Measurements from ENCODE around the gene PUS7.
A peak's percentile ranks its signal among the peaks of the same experiment; 100 is the strongest.

PUS7 gene

DNA sequence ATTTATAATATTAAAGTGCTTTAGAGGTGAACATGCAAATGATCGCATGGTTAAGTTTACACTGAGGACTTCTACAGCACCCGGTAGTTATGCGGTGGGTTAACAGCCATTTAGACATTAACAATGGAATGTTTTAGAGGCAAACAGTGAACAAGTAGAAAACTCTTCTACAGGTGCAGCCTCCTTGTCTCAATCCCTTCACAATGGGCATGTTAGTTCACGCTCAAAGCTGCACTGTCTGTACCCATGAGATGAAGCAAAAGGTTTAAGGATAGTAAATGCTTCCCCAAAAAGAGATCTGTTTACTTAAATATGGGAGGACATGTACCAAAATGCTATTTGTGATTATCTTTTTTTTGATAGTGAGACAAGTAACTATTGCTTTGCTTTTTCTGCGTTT is 25.1 kb downstream of the PUS7 start:
- Histone ChIP-seq H3K27me3 (ENCODE audit: insufficient read depth, low read length) (no peaks in the 10 kb centered on the region), H2AFZ (ENCODE audit: low read length, unreplicated experiment) (no peak overlapping the region), H3K36me3 (ENCODE audit: insufficient read depth, low read length) (peaks cover 4% of the 10 kb centered on the region), H3K27ac (ENCODE audit: low read depth, low read length) (peak overlapping the region; percentile 52; the same call in 1 of the 2 replicates), H3K4me3 (ENCODE audit: low read depth, low read length) (no peak overlapping the region), H3K4me1 (ENCODE audit: control insufficient read depth, insufficient read depth, low read length, unreplicated experiment) (peaks cover 18% of the 10 kb centered on the region), H3K79me2 (ENCODE audit: control insufficient read depth, insufficient read depth, low read length, unreplicated experiment) (no peaks in the 10 kb centered on the region)

DNA sequence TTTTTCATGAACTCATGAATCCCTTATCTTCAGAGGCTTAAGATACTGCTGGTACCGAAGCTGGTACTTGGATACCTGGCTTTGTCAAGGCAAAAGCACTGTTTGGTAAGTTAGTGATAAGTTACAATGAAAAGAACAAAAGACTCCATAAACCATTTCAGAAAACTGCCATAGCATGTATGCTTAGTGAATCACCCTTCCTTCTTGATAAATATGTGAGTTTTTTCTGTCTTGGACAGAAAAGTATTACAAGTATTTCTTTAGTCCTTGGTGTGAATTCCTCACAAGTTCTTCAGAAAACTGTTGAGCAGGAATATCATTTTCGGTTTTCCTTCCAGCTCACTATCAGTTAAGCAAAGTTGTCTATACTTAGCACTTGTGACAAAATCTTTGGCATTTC is 25.6 kb downstream of the PUS7 start:
- Histone ChIP-seq H3K4me3 (ENCODE audit: low read depth, low read length) (peak overlapping the region; percentile 32; the same call in 1 of the 2 replicates), H3K79me2 (ENCODE audit: control insufficient read depth, insufficient read depth, low read length, unreplicated experiment) (no peaks in the 10 kb centered on the region), H3K27ac (ENCODE audit: low read depth, low read length) (peak overlapping the region; percentile 52), H3K36me3 (ENCODE audit: insufficient read depth, low read length) (peaks cover 4% of the 10 kb centered on the region; the same call in 1 of the 2 replicates), H3K27me3 (ENCODE audit: insufficient read depth, low read length) (no peaks in the 10 kb centered on the region), H3K4me1 (ENCODE audit: control insufficient read depth, insufficient read depth, low read length, unreplicated experiment) (peaks cover 18% of the 10 kb centered on the region), H2AFZ (ENCODE audit: low read length, unreplicated experiment) (peak overlapping the region; percentile 67)

DNA sequence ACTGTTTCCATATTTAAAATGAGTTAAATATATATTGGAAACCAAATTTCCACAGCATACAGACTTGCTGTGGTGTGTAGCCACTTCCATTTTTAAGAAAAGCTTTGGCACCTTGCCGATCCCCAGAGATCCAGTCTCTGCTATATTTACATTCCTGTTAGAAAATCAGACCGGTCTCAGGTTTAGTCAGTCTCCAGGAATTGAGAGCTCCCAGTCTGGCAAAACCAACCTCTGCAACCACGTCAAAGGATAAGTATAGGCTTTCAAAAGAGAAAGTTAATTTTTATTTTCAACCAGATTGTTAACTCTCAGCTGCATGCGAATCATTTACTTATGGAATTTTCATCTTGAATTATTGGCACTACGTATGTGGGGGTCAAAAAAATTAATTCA is 28.2 kb downstream of the PUS7 start:
- Histone ChIP-seq H3K27ac (ENCODE audit: low read depth, low read length) (no peak overlapping the region), H3K27me3 (ENCODE audit: insufficient read depth, low read length) (no peaks in the 10 kb centered on the region), H2AFZ (ENCODE audit: low read length, unreplicated experiment) (no peak overlapping the region), H3K4me3 (ENCODE audit: low read depth, low read length) (no peak overlapping the region), H3K36me3 (ENCODE audit: insufficient read depth, low read length) (peaks cover 1% of the 10 kb centered on the region; the same call in 1 of the 2 replicates), H3K79me2 (ENCODE audit: control insufficient read depth, insufficient read depth, low read length, unreplicated experiment) (no peaks in the 10 kb centered on the region), H3K4me1 (ENCODE audit: control insufficient read depth, insufficient read depth, low read length, unreplicated experiment) (peaks cover 23% of the 10 kb centered on the region)

DNA sequence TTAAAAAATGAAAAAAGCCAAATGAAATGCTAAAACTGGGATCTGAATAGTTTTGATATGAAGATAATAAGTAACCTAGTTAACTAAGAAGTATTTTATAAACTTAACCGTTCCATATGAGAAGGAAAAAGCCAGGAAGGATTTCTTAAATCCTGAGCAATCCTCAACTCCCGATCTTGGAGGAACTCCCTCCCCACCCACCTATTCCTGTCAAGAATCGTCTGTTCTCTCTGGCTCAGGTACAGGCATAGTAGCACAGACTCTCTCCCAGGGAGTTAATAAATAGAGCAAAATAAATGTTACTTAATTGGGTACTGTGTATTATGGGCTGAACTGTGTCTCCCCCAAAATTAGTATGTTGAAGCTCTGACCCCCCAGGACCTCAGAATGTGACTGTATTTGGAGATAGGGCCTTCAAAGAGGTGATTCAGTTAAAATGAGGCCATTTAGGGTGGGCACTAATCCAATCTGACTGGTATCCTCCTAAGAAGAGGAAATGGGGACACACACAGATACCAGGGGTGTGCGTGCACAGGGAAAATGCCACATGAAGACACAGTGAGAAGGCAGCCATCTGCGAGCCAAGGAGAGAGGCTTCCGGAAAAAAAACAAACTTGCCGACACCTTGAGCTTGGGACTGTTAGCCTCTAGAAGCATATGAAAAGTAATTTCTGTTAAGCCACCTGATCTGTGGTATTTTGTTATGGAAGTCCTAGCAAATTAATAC is 28.7 kb downstream of the PUS7 start:
- H3K4me3 ChIP-seq (ENCODE audit: low read depth, low read length), result no peak overlapping the region
- H3K36me3 ChIP-seq (ENCODE audit: insufficient read depth, low read length), result no peaks in the 10 kb centered on the region
- H2AFZ ChIP-seq (ENCODE audit: low read length, unreplicated experiment), result no peak overlapping the region
- no peaks in the 10 kb centered on the region for H3K27me3 ChIP-seq (ENCODE audit: insufficient read depth, low read length)
- H3K4me1 ChIP-seq (ENCODE audit: control insufficient read depth, insufficient read depth, low read length, unreplicated experiment), result peaks cover 25% of the 10 kb centered on the region
- no peak overlapping the region for H3K27ac ChIP-seq (ENCODE audit: low read depth, low read length)
- H3K79me2 ChIP-seq (ENCODE audit: control insufficient read depth, insufficient read depth, low read length, unreplicated experiment), result no peaks in the 10 kb centered on the region

DNA sequence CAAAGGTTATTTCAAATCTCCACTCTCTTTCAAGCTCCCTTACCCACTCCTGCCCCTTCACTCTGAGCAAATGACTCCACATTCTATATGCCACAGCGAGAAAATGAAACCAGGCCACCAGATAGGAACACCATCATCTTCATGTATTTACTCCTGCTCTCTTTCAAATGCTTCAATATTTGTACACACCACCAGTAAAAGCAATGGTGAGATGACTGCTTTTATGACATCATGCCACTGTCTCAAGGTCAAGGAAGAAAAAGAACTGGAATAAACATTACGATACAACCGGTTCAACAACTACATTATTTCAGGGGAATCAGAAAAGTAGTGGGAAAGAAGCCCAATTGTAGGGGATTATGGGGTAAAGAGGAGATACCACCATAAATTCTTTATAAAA is 32.7 kb downstream of the PUS7 start:
- Histone ChIP-seq H3K27ac (ENCODE audit: low read depth, low read length) (peak overlapping the region; percentile 32; the same call in 1 of the 2 replicates), H2AFZ (ENCODE audit: low read length, unreplicated experiment) (no peak overlapping the region), H3K4me3 (ENCODE audit: low read depth, low read length) (no peak overlapping the region), H3K4me1 (ENCODE audit: control insufficient read depth, insufficient read depth, low read length, unreplicated experiment) (peaks cover 16% of the 10 kb centered on the region), H3K27me3 (ENCODE audit: insufficient read depth, low read length) (no peaks in the 10 kb centered on the region), H3K79me2 (ENCODE audit: control insufficient read depth, insufficient read depth, low read length, unreplicated experiment) (no peaks in the 10 kb centered on the region), H3K36me3 (ENCODE audit: insufficient read depth, low read length) (no peaks in the 10 kb centered on the region)

DNA sequence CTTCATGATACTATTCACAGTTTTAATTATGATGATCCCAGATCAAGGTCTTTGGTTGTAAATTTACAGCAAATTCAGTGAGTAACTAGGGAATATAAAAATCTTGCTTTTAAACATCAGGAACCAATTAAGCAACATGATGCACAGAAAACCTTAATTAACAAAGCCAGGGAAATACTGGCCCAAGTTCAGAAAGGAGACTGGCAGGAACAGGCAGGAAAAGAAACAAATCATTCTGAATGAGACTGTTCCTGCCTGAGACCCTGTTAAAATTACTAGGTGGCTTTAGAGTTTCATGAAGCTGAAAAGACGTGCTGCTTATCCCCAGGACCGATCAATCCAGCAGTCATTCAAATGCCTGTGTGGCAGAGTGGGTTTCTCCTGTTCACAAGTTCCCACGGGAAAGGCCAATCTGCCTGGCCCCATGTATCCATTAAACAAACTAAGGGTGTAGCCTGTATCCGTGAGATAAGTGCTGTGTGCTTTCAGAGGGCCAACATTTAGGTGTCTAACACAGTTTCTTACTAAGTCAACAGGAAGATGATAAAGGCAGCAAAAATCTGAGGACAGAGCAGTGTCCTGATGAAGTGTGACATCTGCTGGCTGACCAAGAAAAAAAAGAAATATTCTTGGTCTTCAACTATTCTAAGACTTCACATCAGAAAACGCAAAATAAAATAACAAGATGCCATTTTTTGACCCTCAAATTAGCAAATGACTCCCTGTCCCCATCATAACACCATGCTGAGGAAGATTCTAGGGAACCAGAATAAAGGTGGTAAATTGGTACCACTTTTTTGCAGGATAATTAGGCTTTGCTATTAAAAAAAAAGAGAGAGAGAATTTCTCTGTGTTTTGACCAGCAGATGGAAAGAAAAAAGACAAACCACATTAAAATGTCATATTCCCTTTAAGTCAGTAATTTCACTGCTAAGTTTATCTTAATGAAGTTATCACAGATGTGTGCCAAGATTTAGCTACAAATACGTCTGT is 34.2 kb downstream of the PUS7 start:
- peak overlapping the region; percentile 16 for H2AFZ ChIP-seq (ENCODE audit: low read length, unreplicated experiment)
- no peaks in the 10 kb centered on the region for H3K27me3 ChIP-seq (ENCODE audit: insufficient read depth, low read length)
- H3K4me1 ChIP-seq (ENCODE audit: control insufficient read depth, insufficient read depth, low read length, unreplicated experiment), result peaks cover 16% of the 10 kb centered on the region
- no peak overlapping the region for H3K4me3 ChIP-seq (ENCODE audit: low read depth, low read length)
- H3K79me2 ChIP-seq (ENCODE audit: control insufficient read depth, insufficient read depth, low read length, unreplicated experiment), result no peaks in the 10 kb centered on the region
- no peaks in the 10 kb centered on the region for H3K36me3 ChIP-seq (ENCODE audit: insufficient read depth, low read length)
- H3K27ac ChIP-seq (ENCODE audit: low read depth, low read length), result peak overlapping the region; percentile 68

DNA sequence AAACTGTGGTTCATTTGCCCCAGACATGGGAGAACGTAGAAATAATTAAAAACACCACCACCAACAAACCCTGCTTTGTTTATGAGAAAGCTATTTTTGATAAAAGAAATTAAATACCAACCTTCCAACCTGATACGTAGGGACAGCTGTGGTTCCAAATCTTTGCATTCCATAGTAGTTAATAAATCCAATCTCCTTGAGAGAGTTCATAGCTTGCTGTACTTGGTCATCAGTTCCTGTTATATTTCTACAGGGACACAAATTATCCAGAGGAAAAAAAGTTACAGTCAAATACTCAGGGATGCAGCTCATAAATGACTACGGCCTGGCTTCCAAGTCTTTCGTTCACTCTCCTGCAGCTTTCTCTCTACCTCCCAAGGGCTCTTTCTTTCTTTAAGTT is 41.1 kb downstream of the PUS7 start:
- Histone ChIP-seq H3K4me1 (ENCODE audit: control insufficient read depth, insufficient read depth, low read length, unreplicated experiment) (no peaks in the 10 kb centered on the region), H3K4me3 (ENCODE audit: low read depth, low read length) (no peak overlapping the region), H3K79me2 (ENCODE audit: control insufficient read depth, insufficient read depth, low read length, unreplicated experiment) (no peaks in the 10 kb centered on the region), H2AFZ (ENCODE audit: low read length, unreplicated experiment) (no peak overlapping the region), H3K36me3 (ENCODE audit: insufficient read depth, low read length) (peaks cover 17% of the 10 kb centered on the region), H3K27me3 (ENCODE audit: insufficient read depth, low read length) (no peaks in the 10 kb centered on the region), H3K27ac (ENCODE audit: low read depth, low read length) (no peak overlapping the region)

DNA sequence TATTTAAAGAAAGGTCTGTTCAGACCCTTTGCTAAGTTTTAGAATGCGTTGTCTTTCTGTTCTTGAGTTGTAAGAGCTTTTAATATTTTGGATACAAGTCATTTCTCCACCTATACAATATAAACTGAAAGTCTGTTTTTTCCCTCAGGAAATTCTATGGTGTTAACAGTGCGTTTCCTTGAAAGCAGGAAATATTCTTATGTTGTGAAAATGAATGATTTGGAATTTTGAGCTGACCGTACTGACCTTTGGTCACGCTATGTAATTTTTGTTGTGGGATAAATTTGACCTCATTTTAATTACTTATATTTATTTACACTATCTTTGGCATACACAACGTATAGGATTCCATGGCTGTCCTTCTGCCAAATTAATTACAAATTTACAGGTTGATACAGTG is 43.5 kb downstream of the PUS7 start:
- peaks cover 17% of the 10 kb centered on the region for H3K36me3 ChIP-seq (ENCODE audit: insufficient read depth, low read length)
- H3K4me1 ChIP-seq (ENCODE audit: control insufficient read depth, insufficient read depth, low read length, unreplicated experiment), result no peaks in the 10 kb centered on the region
- H3K27ac ChIP-seq (ENCODE audit: low read depth, low read length), result no peak overlapping the region
- no peaks in the 10 kb centered on the region for H3K79me2 ChIP-seq (ENCODE audit: control insufficient read depth, insufficient read depth, low read length, unreplicated experiment)
- H3K27me3 ChIP-seq (ENCODE audit: insufficient read depth, low read length), result no peaks in the 10 kb centered on the region
- H2AFZ ChIP-seq (ENCODE audit: low read length, unreplicated experiment), result no peak overlapping the region
- no peak overlapping the region for H3K4me3 ChIP-seq (ENCODE audit: low read depth, low read length)

DNA sequence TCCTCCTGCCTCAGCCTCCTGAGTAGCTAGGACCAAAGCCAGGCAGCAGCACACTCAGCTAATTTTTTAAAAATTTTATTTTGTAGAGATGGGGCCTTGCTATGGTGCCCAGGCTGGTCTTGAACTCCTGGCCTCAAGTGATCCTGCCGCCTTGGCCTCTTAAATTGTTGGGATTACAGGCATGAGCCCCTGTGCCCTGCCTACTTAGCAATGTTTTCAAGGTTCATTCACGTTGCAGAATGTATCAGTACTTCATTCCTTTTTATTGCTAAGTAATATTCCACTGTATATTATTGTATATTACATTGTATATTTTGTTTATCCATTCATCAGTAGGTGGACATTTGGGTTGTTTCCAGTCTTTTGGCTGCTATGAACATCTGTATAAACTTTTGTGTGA is 44.2 kb downstream of the PUS7 start:
- Histone ChIP-seq H3K27me3 (ENCODE audit: insufficient read depth, low read length) (no peaks in the 10 kb centered on the region), H2AFZ (ENCODE audit: low read length, unreplicated experiment) (no peak overlapping the region), H3K4me1 (ENCODE audit: control insufficient read depth, insufficient read depth, low read length, unreplicated experiment) (no peaks in the 10 kb centered on the region), H3K4me3 (ENCODE audit: low read depth, low read length) (no peak overlapping the region), H3K79me2 (ENCODE audit: control insufficient read depth, insufficient read depth, low read length, unreplicated experiment) (no peaks in the 10 kb centered on the region), H3K27ac (ENCODE audit: low read depth, low read length) (no peak overlapping the region), H3K36me3 (ENCODE audit: insufficient read depth, low read length) (peaks cover 17% of the 10 kb centered on the region)

DNA sequence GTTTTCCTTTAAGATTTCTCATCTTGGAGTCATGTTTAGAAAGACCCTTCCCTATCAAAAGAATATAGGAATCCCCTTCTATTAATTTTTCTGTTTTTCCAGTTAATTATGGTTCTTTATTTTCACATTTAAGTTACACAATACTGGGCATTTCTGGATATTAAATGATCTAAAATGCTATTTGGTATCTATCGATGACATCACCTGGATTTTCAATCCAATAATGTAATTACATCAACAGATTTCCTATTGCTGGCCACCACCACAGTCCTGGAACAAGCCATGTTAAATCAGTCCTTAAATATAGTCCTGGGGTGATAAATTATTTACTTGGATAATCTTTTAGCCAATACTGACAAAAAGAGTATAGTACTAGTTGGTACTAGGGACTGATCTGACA is 48.0 kb downstream of the PUS7 start:
- Histone ChIP-seq H2AFZ (ENCODE audit: low read length, unreplicated experiment) (no peak overlapping the region), H3K27ac (ENCODE audit: low read depth, low read length) (no peak overlapping the region), H3K36me3 (ENCODE audit: insufficient read depth, low read length) (peaks cover 18% of the 10 kb centered on the region), H3K79me2 (ENCODE audit: control insufficient read depth, insufficient read depth, low read length, unreplicated experiment) (no peaks in the 10 kb centered on the region), H3K4me1 (ENCODE audit: control insufficient read depth, insufficient read depth, low read length, unreplicated experiment) (no peaks in the 10 kb centered on the region), H3K27me3 (ENCODE audit: insufficient read depth, low read length) (no peaks in the 10 kb centered on the region), H3K4me3 (ENCODE audit: low read depth, low read length) (no peak overlapping the region)

Data from ACC112 (cell line).